Ovary (tissue), 9 donors: ENCODE data around the gene REEP5. TPM values are rescaled to one million over a fixed set of nuclear protein-coding genes. Genes with fewer than 3 reads are reported as not detected.

Experiments used
- DNase-seq, 5 donors: peaks; one replicate each; pipeline ENCODE4 v3.0.0-alpha.2; 2019 to 2020
- H3K27ac ChIP-seq, 2 donors: fragments of 200-600 bp; one replicate each; pipeline versions ENCODE4 v1.5.1 to v1.8.0; 2019 to 2022
- H3K27me3 ChIP-seq: fragments of 200-600 bp; one replicate; pipeline ENCODE4 v1.8.0; 2022
- H3K36me3 ChIP-seq: fragments of 200-600 bp; sonication (generic); one replicate; pipeline ENCODE4 v1.5.1; 2019
- H3K4me1 ChIP-seq: one replicate; pipeline ENCODE4 v1.8.1; 2013; ENCODE audit warnings: mild to moderate bottlenecking, moderate library complexity; ENCODE audit not compliant: insufficient read depth
- H3K4me3 ChIP-seq: fragments of 200-600 bp; sonication (generic); one replicate; pipeline ENCODE4 v1.5.1; 2017
- H3K9me3 ChIP-seq, 2 donors: fragments of 200-600 bp in 1 of 2; sonication (generic) in 1 of 2; one replicate each; pipeline versions ENCODE4 v1.5.1 to v1.8.1; 2013 to 2019; ENCODE audit warnings: mild to moderate bottlenecking in 1 of 2, moderate library complexity in 1 of 2
- EP300 ChIP-seq: sonication (generic); formaldehyde crosslinking; IDR thresholded peaks from one replicate; pipeline ENCODE4 v1.6.1; 2017; ENCODE audit warnings: antibody characterized with exemption
- POLR2A ChIP-seq: fragments of 450-650 bp; IDR thresholded peaks from one replicate; pipeline ENCODE4 v1.6.1; 2017; ENCODE audit warnings: antibody characterized with exemption, mild to moderate bottlenecking, moderate library complexity
- WGBS, 3 donors: extraction: QIAGEN DNeasy Blood & Tissue Kit in 1 of 3; methylation state at CpG; one replicate each; pipeline versions ENCODE4 v1.1.5 to v1.1.7; 2013 to 2017; 5-methylcytosine and 5-hydroxymethylcytosine counted together
- intact Hi-C, 4 donors: fragments of 100-400 bp; cut with DNase I; formaldehyde crosslinking; loops; one replicate each; pipeline versions ENCODE4 v1.11.0 to v1.15.1; 2022 to 2023
- polyA plus RNA-seq, 2 donors: library from polyadenylated mRNA; stranded (reverse); fragments of 200-250 nt in 1 of 2; fragments of 350-450 nt in 1 of 2; fragmentation: Illumina TruSeq in 1 of 2; extraction: RNeasy Lipid Tissue Mini Kit (QIAGEN cat#74804) in 1 of 2; gene quantifications; one replicate each; pipeline ENCODE4 v1.2.3, GENCODE V29; 2013 to 2014
- total RNA-seq, 7 donors: library from RNA; depleted of rRNA in 2 of 7; stranded (reverse); fragments of >200 nt in 2 of 7; fragmentation: NEBNext Ultra II Directional in 3 of 7; extraction: Animal tissue kit (Norgen Biotek cat#: 25700) in 3 of 7; gene quantifications; one replicate each; pipeline versions ENCODE4 v1.1.0 to v1.2.4, GENCODE V29; 2016 to 2023
- TF ChIP-seq, protein P1 (sequence below), 3 donors: fragments of 450-650 bp in 2 of 3; fragments of 200-600 bp in 1 of 3; IDR thresholded peaks; one replicate each; pipeline versions ENCODE4 v1.5.1 to v1.8.0; 2016 to 2022; ENCODE audit warnings: antibody characterized with exemption in 3 of 3, mild to moderate bottlenecking in 1 of 3
- donor health status: DM: no; HTN: no; CAD: no; lungs with moderate emphysema.
- donor health status: DM: no; HTN: no; CAD: no.
- donor health status: Bipolar disorder and iron deficiency.
- donor health status: DM: yes; HTN: yes; CAD: no.
- donor health status: DM: no; HTN: no; CAD: no.
- donor health status: DM: yes; HTN: yes; CAD: no.

The REEP5 gene
- total and polyA plus RNA-seq, 9 donors = 50.2 to 90.4 (median 67.6) TPM

GRCh38 chr5:112948458-112948857 is 26.4 kb upstream of the REEP5 start:
- Histone ChIP-seq H3K4me1 (no peaks in the 10 kb centered on the region), H3K4me3 (no peak overlapping the region), H3K36me3 (no peaks in the 10 kb centered on the region), H3K27me3 (no peaks in the 10 kb centered on the region), H3K27ac (no peak overlapping the region), H3K9me3 (no peaks in the 10 kb centered on the region)
- intact Hi-C loops = no loop called here
- DNase-seq = no peak
- TF ChIP-seq EP300 = no peak
- no peak for TF ChIP-seq POLR2A
- TF ChIP-seq, protein P1, sequence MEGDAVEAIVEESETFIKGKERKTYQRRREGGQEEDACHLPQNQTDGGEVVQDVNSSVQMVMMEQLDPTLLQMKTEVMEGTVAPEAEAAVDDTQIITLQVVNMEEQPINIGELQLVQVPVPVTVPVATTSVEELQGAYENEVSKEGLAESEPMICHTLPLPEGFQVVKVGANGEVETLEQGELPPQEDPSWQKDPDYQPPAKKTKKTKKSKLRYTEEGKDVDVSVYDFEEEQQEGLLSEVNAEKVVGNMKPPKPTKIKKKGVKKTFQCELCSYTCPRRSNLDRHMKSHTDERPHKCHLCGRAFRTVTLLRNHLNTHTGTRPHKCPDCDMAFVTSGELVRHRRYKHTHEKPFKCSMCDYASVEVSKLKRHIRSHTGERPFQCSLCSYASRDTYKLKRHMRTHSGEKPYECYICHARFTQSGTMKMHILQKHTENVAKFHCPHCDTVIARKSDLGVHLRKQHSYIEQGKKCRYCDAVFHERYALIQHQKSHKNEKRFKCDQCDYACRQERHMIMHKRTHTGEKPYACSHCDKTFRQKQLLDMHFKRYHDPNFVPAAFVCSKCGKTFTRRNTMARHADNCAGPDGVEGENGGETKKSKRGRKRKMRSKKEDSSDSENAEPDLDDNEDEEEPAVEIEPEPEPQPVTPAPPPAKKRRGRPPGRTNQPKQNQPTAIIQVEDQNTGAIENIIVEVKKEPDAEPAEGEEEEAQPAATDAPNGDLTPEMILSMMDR (IDR thresholded peaks at IDR 0.05) = no peak
- 92 to 98% (median 95%) methylated on average over 1 of the region's 1 CpG for WGBS, 3 donors

DNA sequence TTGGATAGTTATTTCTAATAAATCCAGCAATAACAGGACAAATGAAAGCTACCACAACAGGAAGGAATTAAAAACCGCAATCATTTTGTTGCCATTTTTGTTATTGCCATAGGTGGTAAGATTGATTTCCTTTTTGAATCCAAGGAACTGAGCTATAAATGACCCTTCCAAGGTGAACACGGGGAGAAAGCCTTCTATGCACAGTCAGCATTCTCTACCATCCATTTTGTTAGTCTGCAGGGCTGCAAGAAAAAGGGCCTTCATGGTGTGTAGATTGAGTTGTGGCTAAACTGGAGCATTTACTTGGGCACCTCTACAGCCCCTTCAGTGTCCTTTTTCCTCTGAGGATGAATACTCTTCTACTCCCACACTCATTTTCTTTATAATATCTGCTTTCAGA is 18.6 kb upstream of the REEP5 start:
- DNase-seq = no peak
- no peak overlapping the region for H3K27ac ChIP-seq
- H3K4me1 ChIP-seq = no peaks in the 10 kb centered on the region
- H3K4me3 ChIP-seq = no peak overlapping the region
- intact Hi-C loops = no loop called here
- no peaks in the 10 kb centered on the region for H3K9me3 ChIP-seq
- no peaks in the 10 kb centered on the region for H3K27me3 ChIP-seq
- TF ChIP-seq EP300 (no peak), POLR2A (no peak)
- TF ChIP-seq, protein P1 (IDR thresholded peaks at IDR 0.05) = no peak
- 75 to 83% (median 81%) methylated on average over 2 of the region's 2 CpGs for WGBS, 3 donors
- no peaks in the 10 kb centered on the region for H3K36me3 ChIP-seq

DNA sequence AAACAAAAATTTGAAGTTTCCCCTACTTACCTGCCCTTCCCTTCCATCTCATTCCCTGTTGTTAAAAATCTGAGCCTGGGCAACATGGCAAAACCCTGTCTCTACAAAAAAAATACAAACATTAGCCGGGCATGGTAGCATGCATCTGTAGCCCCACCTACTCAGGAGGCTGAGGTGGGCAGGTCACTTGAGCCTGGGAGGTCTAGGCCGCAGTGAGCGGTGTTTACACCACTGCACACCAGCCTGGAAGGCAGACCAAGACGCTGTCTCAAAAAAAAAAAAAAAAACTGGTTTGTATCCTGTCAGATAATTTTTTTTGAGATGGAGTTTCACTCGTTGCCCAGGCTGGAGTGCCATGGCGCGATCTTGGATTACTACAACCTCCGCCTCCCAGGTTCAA is 16.3 kb upstream of the REEP5 start:
- 83 to 91% (median 87%) methylated on average over 8 of the region's 8 CpGs for WGBS, 3 donors
- DNase-seq = no peak

GRCh38 chr5:112935675-112936074 is 13.6 kb upstream of the REEP5 start:
- Histone ChIP-seq H3K27ac (no peak overlapping the region), H3K36me3 (no peaks in the 10 kb centered on the region), H3K9me3 (no peaks in the 10 kb centered on the region), H3K27me3 (no peaks in the 10 kb centered on the region), H3K4me3 (no peak overlapping the region), H3K4me1 (no peaks in the 10 kb centered on the region)
- TF ChIP-seq, protein P1 (IDR thresholded peaks at IDR 0.05) = no peak
- TF ChIP-seq POLR2A (no peak), EP300 (no peak)
- intact Hi-C loops = no loop called here
- whole genome bisulfite sequencing, 3 donors = 88 to 95% (median 91%) methylated on average over 5 of the region's 5 CpGs
- DNase-seq = no peak

More for the DNA sequence above, 16.3 kb upstream of the REEP5 start:
- Histone ChIP-seq H3K27me3 (no peaks in the 10 kb centered on the region), H3K4me1 (no peaks in the 10 kb centered on the region), H3K36me3 (no peaks in the 10 kb centered on the region), H3K4me3 (no peak overlapping the region), H3K27ac (no peak overlapping the region), H3K9me3 (no peaks in the 10 kb centered on the region)
- no peak for TF ChIP-seq POLR2A
- no peak for TF ChIP-seq EP300
- intact Hi-C loops = no loop called here

- no peak overlapping the region for H3K4me3 ChIP-seq
- no peaks in the 10 kb centered on the region for H3K4me1 ChIP-seq
- intact Hi-C loops = no loop called here
- TF ChIP-seq POLR2A (no peak), EP300 (no peak)
- TF ChIP-seq, protein P1 (IDR thresholded peaks at IDR 0.05) = no peak
- DNase-seq = no peak
- H3K36me3 ChIP-seq = no peaks in the 10 kb centered on the region
- no peaks in the 10 kb centered on the region for H3K27me3 ChIP-seq
- H3K27ac ChIP-seq = no peak overlapping the region
- H3K9me3 ChIP-seq = no peaks in the 10 kb centered on the region
Observed at GRCh38 chr5:112934366-112934663, 12.3 kb upstream of the REEP5 start.
